IMR-90 (cell line): Measurements from ENCODE around the gene NCOR1. TPM values are rescaled to one million over a fixed set of nuclear protein-coding genes. Genes with fewer than 3 reads are reported as not detected.

Experiments
- ATAC-seq: fragments of 200-7000 bp; cut with Tn5 transposase; 2 replicates; pipeline ENCODE4 v1.9.1; 2020; ENCODE audit warnings: low read depth, mild to moderate bottlenecking, moderate library complexity
- BruUV-seq: library from RNA; stranded (reverse); fragments of 400-500 nt; replicated peaks from 2 replicates; lab custom pipeline; 2021; lab: Mats Ljungman, UMichigan
- CTCF ChIA-PET: fragments of 300-600 bp; formaldehyde crosslinking; extraction: SDS; loops from one replicate; lab custom pipeline; 2021; ENCODE audit warnings: antibody characterized with exemption; lab: Yijun Ruan, JAX
- POLR2A ChIA-PET: fragments of 300-600 bp; sonication (Branson Sonifier 250); formaldehyde crosslinking; loops from one replicate; lab custom pipeline; 2022; ENCODE audit warnings: antibody characterized with exemption; ENCODE audit not compliant: unreplicated experiment; lab: Charles Lee
- DNase-seq: peaks from one replicate; pipeline ENCODE4 v3.0.0; 2013
- H2AFZ ChIP-seq: replicated peaks from 2 replicates; pipeline ENCODE3; 2013; ENCODE audit warnings: low read length, mild to moderate bottlenecking; ENCODE audit not compliant: poor library complexity
- H2AK5ac ChIP-seq: 2 replicates; pipeline ENCODE4 v1.6.1; 2013; ENCODE audit warnings: low read depth, low read length, inconsistent platforms
- H2AK9ac ChIP-seq: replicated peaks from 2 replicates; pipeline ENCODE3; 2013; ENCODE audit warnings: mild to moderate bottlenecking, low read depth, low read length, moderate library complexity; ENCODE audit not compliant: poor library complexity
- H2BK120ac ChIP-seq: 2 replicates; pipeline ENCODE4 v1.6.1; 2013; ENCODE audit warnings: low read depth, low read length, inconsistent platforms
- H2BK15ac ChIP-seq: 3 replicates; pipeline ENCODE4 v1.6.1; 2013; ENCODE audit warnings: low read depth, low read length, inconsistent platforms
- H2BK20ac ChIP-seq: 2 replicates; pipeline ENCODE4 v1.6.1; 2013; ENCODE audit warnings: low read depth, mild to moderate bottlenecking, inconsistent platforms, low read length, moderate library complexity
- H2BK5ac ChIP-seq: 2 replicates; pipeline ENCODE4 v1.6.1; 2013; ENCODE audit warnings: mild to moderate bottlenecking, low read depth, low read length, inconsistent platforms; ENCODE audit not compliant: poor library complexity, severe bottlenecking
- H3K14ac ChIP-seq: replicated peaks from 2 replicates; pipeline ENCODE4 v1.6.1; 2013; ENCODE audit warnings: low read depth, low read length, inconsistent platforms
- H3K18ac ChIP-seq: 2 replicates; pipeline ENCODE4 v1.6.1; 2013; ENCODE audit warnings: low read depth, low read length, control low read depth
- H3K23ac ChIP-seq: 2 replicates; pipeline ENCODE4 v1.6.1; 2013; ENCODE audit warnings: low read depth, low read length, inconsistent platforms
- H3K27ac ChIP-seq: 2 replicates; pipeline ENCODE4 v1.5.1; 2013; ENCODE audit warnings: mild to moderate bottlenecking, control low read depth, low read length; ENCODE audit not compliant: insufficient read depth
- H3K27me3 ChIP-seq: 2 replicates; pipeline ENCODE4 v1.6.1; 2013; ENCODE audit warnings: low read length; ENCODE audit not compliant: control insufficient read depth, insufficient read depth
- H3K36me3 ChIP-seq: 2 replicates; pipeline ENCODE4 v1.6.1; 2013; ENCODE audit warnings: low read length, mixed read lengths; ENCODE audit not compliant: control insufficient read depth, insufficient read depth
- H3K4ac ChIP-seq: 2 replicates; pipeline ENCODE4 v1.6.1; 2013; ENCODE audit warnings: low read depth, low read length, inconsistent platforms
- H3K4me1 ChIP-seq: 2 replicates; pipeline ENCODE4 v1.6.1; 2013; ENCODE audit warnings: low read length, mixed read lengths; ENCODE audit not compliant: control insufficient read depth, insufficient read depth
- H3K4me2 ChIP-seq: 2 replicates; pipeline ENCODE4 v1.6.1; 2013; ENCODE audit warnings: low read depth, mild to moderate bottlenecking, control low read depth, low read length, moderate library complexity
- H3K4me3 ChIP-seq: 2 replicates; pipeline ENCODE4 v1.5.1; 2013; ENCODE audit warnings: low read depth, mild to moderate bottlenecking, control low read depth, low read length, moderate library complexity; ENCODE audit not compliant: insufficient read depth
- H3K56ac ChIP-seq: 2 replicates; pipeline ENCODE4 v1.6.1; 2013; ENCODE audit warnings: low read length, inconsistent platforms; ENCODE audit not compliant: insufficient read depth; ENCODE audit errors: extremely low read depth
- H3K79me1 ChIP-seq, 2 experiments: 2 replicates each; pipeline ENCODE4 v1.6.1; 2013; ENCODE audit warnings: low read length in 2 of 2, inconsistent platforms in 1 of 2, low read depth in 1 of 2
- H3K9ac ChIP-seq: 2 replicates; pipeline ENCODE4 v1.6.1; 2013; ENCODE audit warnings: low read depth, low read length, control low read depth
- H3K9me1 ChIP-seq: 2 replicates; pipeline ENCODE4 v1.6.1; 2013; ENCODE audit warnings: low read length, inconsistent platforms; ENCODE audit not compliant: insufficient read depth
- H3K9me3 ChIP-seq: 2 replicates; pipeline ENCODE4 v1.6.1; 2013; ENCODE audit warnings: low read length; ENCODE audit not compliant: control insufficient read depth, insufficient read depth
- H4K20me1 ChIP-seq: 2 replicates; pipeline ENCODE4 v1.6.1; 2013; ENCODE audit warnings: low read length, inconsistent platforms; ENCODE audit not compliant: insufficient read depth
- H4K5ac ChIP-seq: 2 replicates; pipeline ENCODE4 v1.6.1; 2013; ENCODE audit warnings: mild to moderate bottlenecking, low read depth, low read length, control low read depth
- H4K8ac ChIP-seq, 2 experiments: 2 replicates each; pipeline ENCODE4 v1.6.1; 2013; ENCODE audit warnings: low read depth in 2 of 2, low read length in 2 of 2, control low read depth in 1 of 2, inconsistent platforms in 1 of 2
- H4K91ac ChIP-seq: 2 replicates; pipeline ENCODE4 v1.6.1; 2013; ENCODE audit warnings: low read depth, low read length, inconsistent platforms; ENCODE audit not compliant: insufficient read depth
- BHLHE40 ChIP-seq: fragments of 150-350 bp; IDR thresholded peaks from 2 replicates; pipeline ENCODE4 v1.6.1; 2016; ENCODE audit warnings: mild to moderate bottlenecking, low read depth, low read length
- CEBPB ChIP-seq: IDR thresholded peaks from 2 replicates; pipeline ENCODE4 v1.6.1; 2012; ENCODE audit warnings: low read depth, low read length, improper control_type of control experiment
- CHD1 ChIP-seq: IDR thresholded peaks from 2 replicates; pipeline ENCODE4 v1.6.1; 2012; ENCODE audit warnings: low read depth, low read length, improper control_type of control experiment
- FOS ChIP-seq: fragments of 150-350 bp; IDR thresholded peaks from 2 replicates; pipeline ENCODE4 v1.6.1; 2016; ENCODE audit warnings: low read depth, low read length
- MAFK ChIP-seq: IDR thresholded peaks from 2 replicates; pipeline ENCODE4 v1.6.1; 2012; ENCODE audit warnings: low read depth, low read length, improper control_type of control experiment
- MAZ ChIP-seq: IDR thresholded peaks from 2 replicates; pipeline ENCODE4 v1.6.1; 2012; ENCODE audit warnings: low read depth, mild to moderate bottlenecking, low read length, improper control_type of control experiment, moderate library complexity, borderline replicate concordance
- MXI1 ChIP-seq: IDR thresholded peaks from 2 replicates; pipeline ENCODE4 v1.6.1; 2012; ENCODE audit warnings: low read depth, mild to moderate bottlenecking, low read length, moderate library complexity, borderline replicate concordance
- NFE2L2 ChIP-seq: fragments of 150-350 bp; IDR thresholded peaks from 2 replicates; pipeline ENCODE4 v1.6.1; 2016; ENCODE audit warnings: low read depth, mild to moderate bottlenecking, low read length
- POLR2A ChIP-seq: IDR thresholded peaks from 2 replicates; pipeline ENCODE4 v1.6.1; 2012; ENCODE audit warnings: mild to moderate bottlenecking, low read depth, low read length
- RAD21 ChIP-seq: IDR thresholded peaks from 2 replicates; pipeline ENCODE4 v1.6.1; 2012; ENCODE audit warnings: low read length, improper control_type of control experiment
- RCOR1 ChIP-seq: IDR thresholded peaks from 2 replicates; pipeline ENCODE4 v1.6.1; 2012; ENCODE audit warnings: mild to moderate bottlenecking, low read length, improper control_type of control experiment; ENCODE audit not compliant: insufficient replicate concordance
- RFX5 ChIP-seq: IDR thresholded peaks from 2 replicates; pipeline ENCODE4 v1.8.0; 2012; ENCODE audit warnings: low read depth, mild to moderate bottlenecking, low read length, moderate library complexity
- SMC3 ChIP-seq: fragments of 150-350 bp; IDR thresholded peaks from 2 replicates; pipeline ENCODE4 v1.6.1; 2016; ENCODE audit warnings: low read depth, mild to moderate bottlenecking, antibody characterized with exemption, low read length, moderate library complexity
- USF2 ChIP-seq: fragments of 150-350 bp; IDR thresholded peaks from 2 replicates; pipeline ENCODE4 v1.6.1; 2017; ENCODE audit warnings: mild to moderate bottlenecking, antibody characterized with exemption, low read length, low read depth
- WGBS, 2 experiments: methylation state at CpG; one replicate each; pipeline versions ENCODE4 v1.1.5 to v1.1.7; 2013; ENCODE audit warnings: missing lambda C conversion rate in 2 of 2; ENCODE audit not compliant: insufficient read length in 1 of 2; ENCODE audit errors: extremely low coverage in 2 of 2; 5-methylcytosine and 5-hydroxymethylcytosine counted together
- dilution Hi-C: fragments of 300-500 bp; cut with HindIII; formaldehyde crosslinking; loops from one replicate; pipeline ENCODE4 v1.14.3; 2018; ENCODE audit warnings: low sequenced_read_pairs; ENCODE audit not compliant: unreplicated experiment
- in situ Hi-C: fragments of 300-500 bp; cut with MboI; formaldehyde crosslinking; loops from 3 replicates; pipeline ENCODE4 v1.14.3; 2019; ENCODE audit warnings: low sequenced_read_pairs, inconsistent platforms, mixed read lengths
- intact Hi-C: fragments of 100-400 bp; cut with micrococcal nuclease; formaldehyde crosslinking; loops from 2 replicates; pipeline ENCODE4 v1.10.0; 2022
- polyA plus RNA-seq, 3 experiments: library from polyadenylated mRNA; depleted of rRNA; stranded (reverse); fragments of >200 nt; gene quantifications; 2 replicates each; pipeline ENCODE4 v1.2.3, GENCODE V29; 2012; ENCODE audit warnings: low replicate concordance in 1 of 3
- total RNA-seq: library from RNA; depleted of rRNA; stranded (reverse); fragments of >200 nt; gene quantifications from 2 replicates; pipeline ENCODE4 v1.2.3, GENCODE V29; 2012
- TF ChIP-seq, protein P1 (sequence below): fragments of 150-350 bp; IDR thresholded peaks from 2 replicates; pipeline ENCODE4 v1.6.1; 2016; ENCODE audit warnings: low read depth, mild to moderate bottlenecking, low read length, moderate library complexity, borderline replicate concordance

Gene NCOR1
- total and polyA plus RNA-seq, 2 of the 4 experiments (the other 2 are of a cell fraction) = 54.5 to 80.3 TPM

GRCh38 chr17:16027708-16028584, 187.4 kb downstream of the NCOR1 start:
- no CpG with 5 or more reads among the region's 5 CpGs for WGBS, 2 experiments
- Histone ChIP-seq H3K4me3 (no peak overlapping the region), H3K9ac (no peak overlapping the region)
- TF ChIP-seq FOS (peak; percentile 96), RAD21 (no peak), USF2 (peak; percentile 54), CHD1 (no peak), MAFK (0 out of 2 replicates have a peak, but pooled peaks have one; percentile 9), MXI1 (no peak), MAZ (no peak), SMC3 (no peak), NFE2L2 (no peak), BHLHE40 (peak; percentile 61; the same call in 1 of the 2 replicates), POLR2A (no peak), RFX5 (no peak), RCOR1 (no peak), CEBPB (peak; percentile 77)
- TF ChIP-seq, protein P1, sequence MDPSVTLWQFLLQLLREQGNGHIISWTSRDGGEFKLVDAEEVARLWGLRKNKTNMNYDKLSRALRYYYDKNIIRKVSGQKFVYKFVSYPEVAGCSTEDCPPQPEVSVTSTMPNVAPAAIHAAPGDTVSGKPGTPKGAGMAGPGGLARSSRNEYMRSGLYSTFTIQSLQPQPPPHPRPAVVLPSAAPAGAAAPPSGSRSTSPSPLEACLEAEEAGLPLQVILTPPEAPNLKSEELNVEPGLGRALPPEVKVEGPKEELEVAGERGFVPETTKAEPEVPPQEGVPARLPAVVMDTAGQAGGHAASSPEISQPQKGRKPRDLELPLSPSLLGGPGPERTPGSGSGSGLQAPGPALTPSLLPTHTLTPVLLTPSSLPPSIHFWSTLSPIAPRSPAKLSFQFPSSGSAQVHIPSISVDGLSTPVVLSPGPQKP = no peak

More at GRCh38 chr17:16027708-16028584, 187.4 kb downstream of the NCOR1 start:
- no peaks in the 10 kb centered on the region for H3K9me3 ChIP-seq
- dilution Hi-C loops (no loop called here), in situ Hi-C loops (no loop called here), intact Hi-C loops (no loop called here)
- POLR2A ChIA-PET = no interaction called here
- H3K23ac ChIP-seq = peak overlapping the region; percentile 46; the same call in 1 of the 2 replicates
- BruUV-seq = TSS peak; percentile 63
- H3K56ac ChIP-seq = peak overlapping the region; percentile 64
- H4K5ac ChIP-seq = peak overlapping the region; percentile 2
- H3K36me3 ChIP-seq = peaks cover 36% of the 10 kb centered on the region
- ATAC-seq (peak; percentile 96), DNase-seq (peak; percentile 97)
- peak overlapping the region; percentile 77 for H3K4ac ChIP-seq
- no peak overlapping the region for H2AFZ ChIP-seq
- H3K9me1 ChIP-seq = peaks cover 6% of the 10 kb centered on the region
- peaks cover 5% of the 10 kb centered on the region; the same call in 1 of the 2 replicates for H4K20me1 ChIP-seq
- peak overlapping the region; percentile 90 for H2BK20ac ChIP-seq
- peak overlapping the region; percentile 59 for H3K18ac ChIP-seq
- H2AK9ac ChIP-seq = peak overlapping the region; percentile 6
- H3K14ac ChIP-seq = peak overlapping the region; percentile 65
- peak overlapping the region; percentile 44; the same call in 1 of the 2 replicates for H3K4me2 ChIP-seq
- peak overlapping the region; percentile 86 for H2BK120ac ChIP-seq
- CTCF ChIA-PET = interaction anchor here (0.6 kb wide), 1 partner anchor 75 kb away, joined by 3 read pairs; no protein-coding TSS in a partner anchor
- peak overlapping the region; percentile 84; the same call in 2 of the 3 replicates for H2BK15ac ChIP-seq
- peak overlapping the region; percentile 78 for H2BK5ac ChIP-seq
- peak overlapping the region; percentile 92 for H2AK5ac ChIP-seq
- H3K79me1 ChIP-seq = peaks cover 26 to 55% of the 10 kb centered on the region in 2 experiments
- peaks cover 3% of the 10 kb centered on the region for H3K4me1 ChIP-seq
- H3K27me3 ChIP-seq = no peaks in the 10 kb centered on the region
- H4K8ac ChIP-seq = peak overlapping the region; percentile 56 to 75
- peak overlapping the region; percentile 86 for H4K91ac ChIP-seq
- peak overlapping the region; percentile 89 for H3K27ac ChIP-seq
